ENCODE data around the gene KLF5.

The KLF5 gene

GRCh38 chr13:73058736-73059459 is at the start of gene KLF5:
TSS of gene KLF5 (plus strand) at chr13:73059005. CDS start at chr13:73059328, 323 bp downstream.
- TF ChIP-seq, protein P1, sequence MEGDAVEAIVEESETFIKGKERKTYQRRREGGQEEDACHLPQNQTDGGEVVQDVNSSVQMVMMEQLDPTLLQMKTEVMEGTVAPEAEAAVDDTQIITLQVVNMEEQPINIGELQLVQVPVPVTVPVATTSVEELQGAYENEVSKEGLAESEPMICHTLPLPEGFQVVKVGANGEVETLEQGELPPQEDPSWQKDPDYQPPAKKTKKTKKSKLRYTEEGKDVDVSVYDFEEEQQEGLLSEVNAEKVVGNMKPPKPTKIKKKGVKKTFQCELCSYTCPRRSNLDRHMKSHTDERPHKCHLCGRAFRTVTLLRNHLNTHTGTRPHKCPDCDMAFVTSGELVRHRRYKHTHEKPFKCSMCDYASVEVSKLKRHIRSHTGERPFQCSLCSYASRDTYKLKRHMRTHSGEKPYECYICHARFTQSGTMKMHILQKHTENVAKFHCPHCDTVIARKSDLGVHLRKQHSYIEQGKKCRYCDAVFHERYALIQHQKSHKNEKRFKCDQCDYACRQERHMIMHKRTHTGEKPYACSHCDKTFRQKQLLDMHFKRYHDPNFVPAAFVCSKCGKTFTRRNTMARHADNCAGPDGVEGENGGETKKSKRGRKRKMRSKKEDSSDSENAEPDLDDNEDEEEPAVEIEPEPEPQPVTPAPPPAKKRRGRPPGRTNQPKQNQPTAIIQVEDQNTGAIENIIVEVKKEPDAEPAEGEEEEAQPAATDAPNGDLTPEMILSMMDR (IDR thresholded peaks at IDR 0.05; ENCODE audit: borderline replicate concordance, insufficient read depth, low read depth, low read length) = 0 out of 2 replicates have a peak, but pooled peaks have one; percentile 14
- H3K4me3 ChIP-seq (ENCODE audit: low read depth, low read length) = peak within 1 kb of the TSS; percentile 51

- TF ChIP-seq, protein P1 (IDR thresholded peaks at IDR 0.05; ENCODE audit: borderline replicate concordance, insufficient read depth, low read depth, low read length) = no peak
- no peak overlapping the region for H3K4me3 ChIP-seq (ENCODE audit: low read depth, low read length)
Measured at GRCh38 chr13:73011751-73012150, 47.1 kb upstream of the KLF5 start.

DNA sequence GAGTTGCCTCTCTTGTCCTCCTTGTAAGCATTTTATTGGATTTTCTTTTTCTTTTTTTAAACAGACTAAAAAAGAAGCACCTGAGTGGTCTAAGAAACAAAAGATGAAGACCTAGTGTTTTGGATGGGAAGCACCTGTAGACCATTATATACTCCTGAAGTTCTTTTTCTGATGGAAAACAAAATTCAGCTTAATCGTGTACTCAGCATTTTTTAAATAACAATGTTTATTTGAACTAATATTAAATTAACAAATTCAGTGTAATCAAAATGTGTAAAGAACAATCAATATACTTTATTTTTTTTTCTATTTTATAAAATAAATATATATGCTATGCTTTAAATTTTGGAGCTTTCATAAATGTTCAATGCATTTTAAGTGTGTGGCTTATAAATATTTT is 43.0 kb upstream of the KLF5 start:
- no peak overlapping the region for H3K4me3 ChIP-seq (ENCODE audit: low read depth, low read length)
- TF ChIP-seq, protein P1 (IDR thresholded peaks at IDR 0.05; ENCODE audit: borderline replicate concordance, insufficient read depth, low read depth, low read length) = no peak

GRCh38 chr13:73018336-73018735 is 40.5 kb upstream of the KLF5 start:
- no peak overlapping the region for H3K4me3 ChIP-seq (ENCODE audit: low read depth, low read length)
- TF ChIP-seq, protein P1 (IDR thresholded peaks at IDR 0.05; ENCODE audit: borderline replicate concordance, insufficient read depth, low read depth, low read length) = no peak

DNA sequence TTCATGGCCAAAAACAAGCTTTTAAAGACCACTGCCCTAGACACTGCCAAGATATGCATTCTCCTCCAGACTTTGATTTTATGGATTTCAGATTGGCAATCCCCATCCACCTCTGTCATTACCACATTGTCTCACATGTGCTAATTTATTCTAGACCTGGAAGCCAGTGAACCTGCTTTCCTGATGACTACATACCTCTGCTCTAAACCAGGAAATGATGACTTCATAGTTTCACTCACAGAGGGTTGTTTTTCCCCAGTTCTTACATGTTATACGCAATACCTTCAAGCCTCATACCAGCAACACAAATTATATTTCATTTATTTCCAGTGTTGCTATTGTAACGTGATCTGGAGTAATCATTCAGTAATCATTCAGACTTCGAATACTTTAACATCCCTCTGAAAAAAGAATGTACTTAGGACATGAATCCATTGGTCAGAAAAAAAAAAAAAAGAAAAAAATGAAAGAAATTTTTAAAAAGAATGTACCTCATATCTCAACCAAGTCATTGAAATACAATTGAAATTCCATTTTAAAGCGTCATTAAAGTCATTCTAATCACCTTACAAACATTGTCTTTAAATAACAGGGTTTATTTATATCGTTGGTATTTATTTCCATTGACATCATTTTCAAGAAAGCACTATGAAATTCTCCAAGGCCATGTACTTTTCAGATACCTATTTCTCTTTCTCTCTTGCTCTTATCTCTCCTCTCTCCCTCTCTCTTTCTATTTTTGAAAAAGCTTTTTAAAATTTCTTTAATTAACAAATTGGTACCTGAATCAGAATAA is 33.4 kb upstream of the KLF5 start:
- TF ChIP-seq, protein P1 (IDR thresholded peaks at IDR 0.05; ENCODE audit: borderline replicate concordance, insufficient read depth, low read depth, low read length) = no peak
- H3K4me3 ChIP-seq (ENCODE audit: low read depth, low read length) = no peak overlapping the region

DNA sequence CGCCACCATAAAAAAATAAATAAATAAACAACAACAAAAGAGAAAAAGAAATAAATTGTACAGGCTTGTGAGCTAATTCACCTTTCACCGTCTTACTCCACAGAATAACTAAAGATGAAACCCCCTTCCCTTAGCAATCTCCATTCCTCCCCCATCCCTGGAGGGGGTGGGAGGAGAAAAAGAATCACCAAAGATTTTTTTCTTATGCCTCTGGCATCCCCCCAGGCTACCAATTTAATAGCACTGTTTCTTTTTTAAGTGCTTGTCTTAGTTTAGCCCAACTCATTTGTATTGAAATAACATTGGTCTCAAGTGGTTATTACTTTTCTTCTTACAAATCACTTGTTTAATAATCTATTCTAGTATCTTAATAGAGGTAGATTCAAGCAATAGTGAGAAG is 23.9 kb upstream of the KLF5 start:
- H3K4me3 ChIP-seq (ENCODE audit: low read depth, low read length) = no peak overlapping the region
- TF ChIP-seq, protein P1 (IDR thresholded peaks at IDR 0.05; ENCODE audit: borderline replicate concordance, insufficient read depth, low read depth, low read length) = no peak

All from GM12875 (cell line).